T-helper 22 cell (primary cell): ENCODE measurements around the gene ECI2.

ENCODE experiments used
- DNase-seq: peaks from one replicate; pipeline ENCODE4 v3.0.0-alpha.2; 2020; ENCODE audit warnings: low read depth

Gene ECI2

GRCh38 chr6:4134841-4135664 lies at the start of gene ECI2:
TSS of gene ECI2 (minus strand) at chr6:4135575. CDS start at chr6:4135560, 15 bp downstream.
- DNase-seq, result peak; percentile 31

- DNase-seq, result no peak
These were observed 45.4 kb upstream of the ECI2 start for GRCh38 chr6:4180652-4181255.

- DNase-seq, result no peak
These were observed 44.7 kb upstream of the ECI2 start for GRCh38 chr6:4179960-4180651.

- no peak for DNase-seq
These were observed 43.5 kb upstream of the ECI2 start for GRCh38 chr6:4178737-4179333.

- no peak for DNase-seq
These were observed 41.5 kb upstream of the ECI2 start for GRCh38 chr6:4176907-4177306.

- no peak for DNase-seq
These were observed 38.7 kb upstream of the ECI2 start for GRCh38 chr6:4174042-4174441.

- DNase-seq, result no peak
These were observed 37.0 kb upstream of the ECI2 start for GRCh38 chr6:4172368-4172767.

- no peak for DNase-seq
These were observed 34.9 kb upstream of the ECI2 start for GRCh38 chr6:4170297-4170696.

GRCh38 chr6:4169028-4169789 lies 33.8 kb upstream of the ECI2 start:
- no peak for DNase-seq

- no peak for DNase-seq
These were observed 32.5 kb upstream of the ECI2 start for GRCh38 chr6:4167833-4168232.

GRCh38 chr6:4167123-4167522 lies 31.7 kb upstream of the ECI2 start:
- no peak for DNase-seq

- DNase-seq, result no peak
These were observed 29.1 kb upstream of the ECI2 start for GRCh38 chr6:4164456-4164855.

GRCh38 chr6:4164117-4164442 lies 28.7 kb upstream of the ECI2 start:
- no peak for DNase-seq

GRCh38 chr6:4163408-4164116 lies 28.2 kb upstream of the ECI2 start:
- no peak for DNase-seq

GRCh38 chr6:4162370-4162769 lies 27.0 kb upstream of the ECI2 start:
- no peak for DNase-seq

GRCh38 chr6:4159491-4159890 lies 24.1 kb upstream of the ECI2 start:
- no peak for DNase-seq

- DNase-seq, result no peak
These were observed 22.1 kb upstream of the ECI2 start for GRCh38 chr6:4157506-4157905.

- DNase-seq, result peak; percentile 47
These were observed 20.6 kb upstream of the ECI2 start for GRCh38 chr6:4155848-4156466.

- DNase-seq, result no peak
These were observed 18.2 kb upstream of the ECI2 start for GRCh38 chr6:4153514-4153985.

GRCh38 chr6:4145083-4145482 lies 9.7 kb upstream of the ECI2 start:
- DNase-seq, result no peak

- DNase-seq, result no peak
These were observed 3.9 kb upstream of the ECI2 start for GRCh38 chr6:4139272-4139671.
